Ovary (tissue), 9 donors: Measurements from ENCODE around the gene RNF114. TPM values are rescaled to one million over a fixed set of nuclear protein-coding genes. Genes with fewer than 3 reads are reported as not detected.
"Not testable (repeated sequence)": the region's sequence is repeated elsewhere in the genome, so short reads cannot be mapped to it uniquely, and the experiment has no call there.

Source experiments
- DNase-seq, 5 donors: peaks; one replicate each; pipeline ENCODE4 v3.0.0-alpha.2; 2019 to 2020
- H3K27ac ChIP-seq, 2 donors: fragments of 200-600 bp; one replicate each; pipeline versions ENCODE4 v1.5.1 to v1.8.0; 2019 to 2022
- H3K27me3 ChIP-seq: fragments of 200-600 bp; one replicate; pipeline ENCODE4 v1.8.0; 2022
- H3K36me3 ChIP-seq: fragments of 200-600 bp; sonication (generic); one replicate; pipeline ENCODE4 v1.5.1; 2019
- H3K4me1 ChIP-seq: one replicate; pipeline ENCODE4 v1.8.1; 2013; ENCODE audit warnings: mild to moderate bottlenecking, moderate library complexity; ENCODE audit not compliant: insufficient read depth
- H3K4me3 ChIP-seq: fragments of 200-600 bp; sonication (generic); one replicate; pipeline ENCODE4 v1.5.1; 2017
- H3K9me3 ChIP-seq, 2 donors: fragments of 200-600 bp in 1 of 2; sonication (generic) in 1 of 2; one replicate each; pipeline versions ENCODE4 v1.5.1 to v1.8.1; 2013 to 2019; ENCODE audit warnings: mild to moderate bottlenecking in 1 of 2, moderate library complexity in 1 of 2
- CTCF ChIP-seq, 3 donors: fragments of 450-650 bp in 2 of 3; fragments of 200-600 bp in 1 of 3; IDR thresholded peaks; one replicate each; pipeline versions ENCODE4 v1.5.1 to v1.8.0; 2016 to 2022; ENCODE audit warnings: antibody characterized with exemption in 3 of 3, mild to moderate bottlenecking in 1 of 3
- EP300 ChIP-seq: sonication (generic); formaldehyde crosslinking; IDR thresholded peaks from one replicate; pipeline ENCODE4 v1.6.1; 2017; ENCODE audit warnings: antibody characterized with exemption
- POLR2A ChIP-seq: fragments of 450-650 bp; IDR thresholded peaks from one replicate; pipeline ENCODE4 v1.6.1; 2017; ENCODE audit warnings: antibody characterized with exemption, mild to moderate bottlenecking, moderate library complexity
- WGBS, 3 donors: extraction: QIAGEN DNeasy Blood & Tissue Kit in 1 of 3; methylation state at CpG; one replicate each; pipeline versions ENCODE4 v1.1.5 to v1.1.7; 2013 to 2017; 5-methylcytosine and 5-hydroxymethylcytosine counted together
- intact Hi-C, 4 donors: fragments of 100-400 bp; cut with DNase I; formaldehyde crosslinking; loops; one replicate each; pipeline versions ENCODE4 v1.11.0 to v1.15.1; 2022 to 2023
- polyA plus RNA-seq, 2 donors: library from polyadenylated mRNA; stranded (reverse); fragments of 200-250 nt in 1 of 2; fragments of 350-450 nt in 1 of 2; fragmentation: Illumina TruSeq in 1 of 2; extraction: RNeasy Lipid Tissue Mini Kit (QIAGEN cat#74804) in 1 of 2; gene quantifications; one replicate each; pipeline ENCODE4 v1.2.3, GENCODE V29; 2013 to 2014
- total RNA-seq, 7 donors: library from RNA; depleted of rRNA in 2 of 7; stranded (reverse); fragments of >200 nt in 2 of 7; fragmentation: NEBNext Ultra II Directional in 3 of 7; extraction: Animal tissue kit (Norgen Biotek cat#: 25700) in 3 of 7; gene quantifications; one replicate each; pipeline versions ENCODE4 v1.1.0 to v1.2.4, GENCODE V29; 2016 to 2023
- donor health status: DM: no; HTN: no; CAD: no; lungs with moderate emphysema.
- donor health status: DM: no; HTN: no; CAD: no.
- donor health status: Bipolar disorder and iron deficiency.
- donor health status: DM: yes; HTN: yes; CAD: no.
- donor health status: DM: no; HTN: no; CAD: no.
- donor health status: DM: yes; HTN: yes; CAD: no.

The RNF114 gene
- total and polyA plus RNA-seq, 9 donors, result 44.2 to 186 (median 65.2) TPM

- Histone ChIP-seq H3K9me3 (no peaks in the 10 kb centered on the region), H3K4me3 (no peak overlapping the region), H3K27ac (no peak overlapping the region), H3K27me3 (no peaks in the 10 kb centered on the region), H3K36me3 (no peaks in the 10 kb centered on the region), H3K4me1 (no peaks in the 10 kb centered on the region)
- 84 to 90% (median 90%) methylated on average over 4 of the region's 4 CpGs for WGBS, 3 donors
- intact Hi-C loops, result no loop called here
- no peak for TF ChIP-seq POLR2A
- no peak for TF ChIP-seq CTCF (IDR thresholded peaks at IDR 0.05)
- no peak for TF ChIP-seq EP300
- DNase-seq, result no peak
Measured at GRCh38 chr20:49951151-49951550, 15.0 kb downstream of the RNF114 start.

- no peak for DNase-seq
- Histone ChIP-seq H3K27me3 (no peaks in the 10 kb centered on the region), H3K9me3 (no peaks in the 10 kb centered on the region), H3K27ac (no peak overlapping the region), H3K4me3 (no peak overlapping the region), H3K4me1 (no peaks in the 10 kb centered on the region), H3K36me3 (no peaks in the 10 kb centered on the region)
- no peak for TF ChIP-seq EP300
- 87 to 91% (median 89%) methylated on average over 3 of the region's 3 CpGs for WGBS, 3 donors
- intact Hi-C loops, result no loop called here
Measured at GRCh38 chr20:49955167-49955566, 19.0 kb downstream of the RNF114 start.

GRCh38 chr20:49955830-49956396 lies 19.7 kb downstream of the RNF114 start:
- H3K9me3 ChIP-seq, DNase-seq, H3K27me3 ChIP-seq, H3K4me1 ChIP-seq, intact Hi-C loops, H3K36me3 ChIP-seq, H3K4me3 ChIP-seq, H3K27ac ChIP-seq: not testable (repeated sequence)
- WGBS, 3 donors, result 87 to 89% (median 88%) methylated on average over 12 of the region's 12 CpGs

GRCh38 chr20:49956689-49957088 lies 20.5 kb downstream of the RNF114 start:
- intact Hi-C loops, result no loop called here
- no peak overlapping the region for H3K4me3 ChIP-seq
- no peak for DNase-seq
- H3K27me3 ChIP-seq, result no peaks in the 10 kb centered on the region
- WGBS, 3 donors, result 92 to 96% (median 95%) methylated on average over 18 of the region's 18 CpGs
- H3K36me3 ChIP-seq, result no peaks in the 10 kb centered on the region
- no peaks in the 10 kb centered on the region for H3K4me1 ChIP-seq
- H3K9me3 ChIP-seq, result no peaks in the 10 kb centered on the region
- no peak overlapping the region for H3K27ac ChIP-seq
- no peak for TF ChIP-seq CTCF (IDR thresholded peaks at IDR 0.05)
- no peak for TF ChIP-seq POLR2A
- TF ChIP-seq EP300, result no peak

- H3K4me3 ChIP-seq, H3K9me3 ChIP-seq, H3K36me3 ChIP-seq, H3K27ac ChIP-seq, DNase-seq, intact Hi-C loops, H3K27me3 ChIP-seq, H3K4me1 ChIP-seq: not testable (repeated sequence)
- 91 to 95% (median 94%) methylated on average over 12 of the region's 12 CpGs for WGBS, 3 donors
Measured at GRCh38 chr20:49957089-49957938, 21.1 kb downstream of the RNF114 start.

GRCh38 chr20:49961413-49961812 lies 25.2 kb downstream of the RNF114 start:
- no peaks in the 10 kb centered on the region for H3K27me3 ChIP-seq
- no peak overlapping the region for H3K4me3 ChIP-seq
- intact Hi-C loops, result no loop called here
- H3K36me3 ChIP-seq, result no peaks in the 10 kb centered on the region
- TF ChIP-seq EP300 (no peak), POLR2A (no peak), CTCF (IDR thresholded peaks at IDR 0.05) (no peak)
- no peak overlapping the region for H3K27ac ChIP-seq
- WGBS, 3 donors, result 84 to 86% (median 84%) methylated on average over 4 of the region's 4 CpGs
- no peaks in the 10 kb centered on the region for H3K9me3 ChIP-seq
- DNase-seq, result no peak
- H3K4me1 ChIP-seq, result no peaks in the 10 kb centered on the region
